ENCODE measurements around the gene EHD3.

Gene EHD3

DNA sequence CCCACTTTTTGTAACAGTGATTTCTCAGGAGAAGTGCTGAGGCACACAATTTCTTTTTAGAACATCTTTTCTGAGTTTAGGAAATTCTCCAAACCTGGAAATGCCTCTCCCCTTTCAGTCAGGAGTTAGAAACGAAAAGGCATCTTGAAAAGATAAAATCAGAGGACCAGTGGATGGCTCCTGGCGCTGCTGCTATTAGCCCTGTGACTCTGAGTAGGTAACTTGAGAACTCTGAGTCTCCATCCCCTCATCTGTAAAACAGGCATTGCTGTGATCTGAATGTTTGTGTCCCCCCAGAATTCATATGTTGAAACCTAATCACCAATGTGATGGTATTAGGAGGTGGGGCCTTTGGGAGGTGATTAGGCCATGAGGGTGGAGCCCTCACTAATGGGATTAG is 50.2 kb downstream of the EHD3 start:
- DNase-seq (ENCODE audit: low read depth, low spot score): no peak

DNA sequence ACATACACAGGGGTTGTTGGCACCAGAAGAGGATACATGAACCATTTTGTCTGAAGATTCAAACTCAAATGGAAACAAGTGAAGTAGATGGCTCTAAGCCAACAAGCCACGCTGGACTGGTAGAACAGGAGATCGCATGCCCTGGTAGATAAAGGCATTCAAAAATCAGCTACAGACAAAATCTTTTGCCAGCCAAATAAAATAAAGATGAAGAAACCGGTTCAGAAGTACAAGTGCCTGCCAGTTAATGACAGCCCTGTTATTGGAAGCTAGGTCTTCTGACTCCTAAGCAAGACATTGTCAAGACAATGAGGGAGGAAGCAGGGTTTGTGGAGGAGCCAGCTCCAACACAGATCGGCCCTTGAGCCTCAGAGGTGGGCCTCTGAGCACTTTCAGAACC is 52.3 kb downstream of the EHD3 start:
- no peak for DNase-seq (ENCODE audit: low read depth, low spot score)

DNA sequence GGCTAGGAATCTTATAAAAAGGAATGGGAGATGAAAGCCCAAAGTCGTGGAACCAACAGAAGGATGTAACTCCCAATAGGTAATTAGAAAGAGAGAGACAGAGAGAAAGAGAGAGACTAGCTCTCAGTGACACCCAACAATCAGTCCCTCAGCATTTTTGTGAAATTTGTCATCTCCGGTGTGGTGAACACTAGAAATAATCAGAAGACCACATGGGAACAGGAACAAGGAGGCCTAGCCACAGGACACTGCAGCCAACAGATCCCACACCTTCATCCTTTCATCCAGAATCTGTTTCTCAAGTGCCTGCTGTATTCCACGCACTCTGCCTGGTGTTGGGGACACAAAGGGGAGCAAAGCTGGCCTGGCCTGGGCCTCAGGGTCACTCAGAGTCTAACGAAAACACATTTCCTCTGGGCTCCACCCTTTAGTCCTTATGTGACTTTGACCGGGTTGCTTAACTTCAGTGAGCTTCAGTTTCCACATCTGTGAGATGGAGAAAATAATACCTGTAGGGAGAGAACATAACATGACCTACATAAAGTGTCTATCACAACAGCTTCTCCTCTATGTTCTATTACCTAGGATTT is 53.1 kb downstream of the EHD3 start:
- no peak for DNase-seq (ENCODE audit: low read depth, low spot score)

DNA sequence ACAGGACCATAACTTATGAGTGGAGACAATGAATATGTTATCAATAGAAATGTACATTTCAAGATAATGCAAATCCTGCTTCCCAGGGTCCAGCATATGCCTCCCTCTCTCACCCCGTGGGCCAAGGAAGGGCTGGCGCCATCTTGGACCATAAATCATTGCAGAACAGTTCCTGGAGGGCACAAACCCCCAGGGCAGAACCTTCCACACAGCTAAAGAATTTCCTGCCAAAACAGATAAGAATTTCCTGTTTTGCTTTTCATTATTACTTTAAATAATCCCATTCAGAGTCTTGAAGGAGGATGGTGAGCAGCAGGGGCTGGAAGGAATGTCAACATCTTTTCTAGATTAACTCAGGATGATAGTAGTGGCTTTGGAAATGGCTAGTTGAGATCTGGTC is 53.7 kb downstream of the EHD3 start:
- DNase-seq (ENCODE audit: low read depth, low spot score): no peak

DNA sequence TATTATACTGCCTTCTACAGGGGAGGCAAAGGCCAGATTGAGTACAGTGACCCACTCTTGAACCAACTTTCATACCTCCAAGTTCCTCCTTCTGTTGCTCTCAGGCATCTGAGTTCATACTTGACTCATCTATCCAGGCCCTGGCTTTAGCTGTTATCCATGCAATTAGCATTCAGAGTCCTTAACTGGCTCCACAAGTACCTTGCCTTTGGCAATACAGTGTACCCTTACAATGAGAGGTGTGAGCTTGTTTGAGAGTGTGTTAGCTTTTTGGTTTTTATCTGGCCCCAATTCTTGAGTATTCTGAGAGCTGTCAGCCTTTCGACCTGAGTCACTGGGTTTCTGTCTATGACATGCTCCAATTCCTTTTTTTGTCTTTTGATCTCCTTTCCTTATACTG is 60.2 kb downstream of the EHD3 start:
- no peak for DNase-seq (ENCODE audit: low read depth, low spot score)

DNA sequence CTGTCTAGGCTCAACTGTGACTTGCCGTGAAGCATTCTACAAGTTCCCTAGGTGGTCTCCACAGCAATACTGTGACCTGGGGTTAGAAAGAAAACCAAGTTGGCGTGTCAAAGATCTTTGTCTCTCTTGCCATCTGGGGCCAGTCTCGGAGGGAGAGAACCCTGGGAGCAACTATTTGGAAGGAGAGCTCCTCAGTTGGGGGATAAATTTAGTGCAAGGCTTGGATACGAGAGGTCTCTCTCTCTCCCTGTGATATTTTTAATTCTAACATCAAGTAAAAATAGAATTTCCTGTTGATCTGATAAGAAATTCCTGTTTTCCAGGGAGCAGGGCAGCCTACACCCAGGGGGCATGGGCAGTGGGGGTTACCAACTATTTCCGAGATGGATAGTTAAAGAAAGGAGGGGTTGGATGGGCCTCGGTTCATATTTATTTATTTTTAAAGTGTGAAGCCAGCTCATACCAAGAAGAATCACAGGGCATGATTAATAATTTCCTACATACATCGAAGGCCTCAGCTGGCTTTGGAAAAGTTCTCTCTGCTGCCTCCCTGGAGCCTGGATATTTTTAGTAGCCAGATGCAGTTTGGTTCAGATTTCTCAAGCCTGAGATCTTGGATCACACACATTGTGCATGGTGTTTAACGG is 62.8 kb downstream of the EHD3 start:
- no peak for DNase-seq (ENCODE audit: low read depth, low spot score)

DNA sequence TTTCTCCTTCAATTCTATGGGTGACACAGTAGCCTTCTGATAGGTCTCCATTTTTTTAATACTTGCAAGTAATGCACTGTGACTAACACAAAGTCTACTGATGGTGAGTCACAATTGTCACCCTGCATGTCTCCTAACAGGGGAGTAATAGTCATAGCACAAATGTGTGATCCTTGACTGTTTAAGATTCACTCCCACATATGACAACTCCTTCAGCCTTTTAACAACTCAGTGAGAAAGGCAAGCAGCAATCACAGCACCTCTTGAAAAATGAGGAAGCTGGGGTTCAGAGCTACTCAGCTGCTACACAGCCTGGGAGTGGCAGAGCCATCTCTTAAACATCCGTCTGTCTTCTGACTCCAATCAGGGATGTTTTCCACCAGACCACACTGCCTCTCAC is 63.8 kb downstream of the EHD3 start:
- DNase-seq (ENCODE audit: low read depth, low spot score): no peak

DNA sequence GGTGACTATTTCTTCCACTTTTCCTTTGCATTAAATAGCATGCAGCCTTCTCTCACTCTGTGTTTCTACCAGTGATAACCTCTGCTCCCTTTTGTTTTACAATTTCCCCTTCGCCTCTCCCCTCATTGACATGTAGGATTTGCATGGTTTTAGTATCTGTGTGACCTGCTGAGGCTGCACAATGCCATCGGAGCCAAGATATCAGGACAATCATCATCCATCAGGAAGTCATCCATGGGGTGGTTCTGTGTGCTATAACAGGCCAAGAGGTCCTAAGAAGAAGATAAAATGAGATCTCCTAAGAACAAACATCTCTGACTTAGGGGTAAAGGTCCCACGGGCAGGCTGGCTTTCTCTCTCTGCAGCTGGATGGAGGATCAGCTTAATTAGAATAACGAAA is 65.6 kb downstream of the EHD3 start:
- no peak for DNase-seq (ENCODE audit: low read depth, low spot score)

DNA sequence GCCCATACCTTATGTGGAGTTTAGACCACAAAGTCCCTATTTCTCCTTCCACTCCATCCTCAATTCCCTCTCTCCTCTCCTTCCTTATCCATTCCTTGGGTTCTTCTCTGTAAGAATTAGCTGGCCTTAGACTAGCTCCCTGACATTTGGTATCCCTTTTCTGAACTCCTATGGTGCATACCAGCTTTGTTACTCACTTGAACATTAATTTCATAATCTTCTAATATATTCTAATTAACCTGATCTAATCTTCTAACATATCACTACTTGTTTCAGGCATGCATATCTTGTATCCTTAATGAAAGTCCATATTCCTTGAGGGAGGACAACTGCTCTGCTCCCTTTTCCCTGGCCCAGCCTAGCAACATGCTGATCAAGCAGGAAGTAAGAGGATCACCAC is 66.4 kb downstream of the EHD3 start:
- no peak for DNase-seq (ENCODE audit: low read depth, low spot score)

DNA sequence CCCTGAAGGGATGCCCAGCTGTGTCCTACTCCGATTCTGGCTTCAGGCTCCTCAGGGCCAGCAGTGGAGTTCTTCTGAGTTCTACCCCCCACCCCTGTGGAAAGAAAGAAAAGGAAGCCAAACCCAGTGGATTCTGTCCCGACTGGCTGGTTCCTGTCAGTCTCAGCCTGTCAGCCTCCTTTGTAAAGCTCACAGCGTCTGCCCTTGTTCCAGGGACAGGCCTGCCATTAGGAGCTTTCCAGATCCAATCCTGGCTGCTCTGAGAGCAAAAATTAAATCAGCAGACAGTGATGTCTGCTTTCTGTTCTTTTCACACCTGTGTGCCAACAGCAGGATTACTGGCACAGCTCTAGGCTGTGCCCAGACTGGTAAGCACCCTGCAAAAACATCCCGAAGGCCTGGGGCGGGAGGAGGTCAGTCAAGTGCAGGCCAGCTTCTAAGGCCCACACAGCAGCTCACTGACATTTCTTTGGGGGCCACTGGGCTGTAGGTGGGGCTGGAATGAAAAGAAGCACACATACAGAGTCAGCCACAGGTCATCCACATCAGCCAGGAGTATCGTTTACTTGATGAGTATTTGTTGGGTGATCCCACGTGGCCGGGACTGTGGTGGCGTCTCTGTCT is 69.1 kb downstream of the EHD3 start:
- DNase-seq (ENCODE audit: low read depth, low spot score): no peak

DNA sequence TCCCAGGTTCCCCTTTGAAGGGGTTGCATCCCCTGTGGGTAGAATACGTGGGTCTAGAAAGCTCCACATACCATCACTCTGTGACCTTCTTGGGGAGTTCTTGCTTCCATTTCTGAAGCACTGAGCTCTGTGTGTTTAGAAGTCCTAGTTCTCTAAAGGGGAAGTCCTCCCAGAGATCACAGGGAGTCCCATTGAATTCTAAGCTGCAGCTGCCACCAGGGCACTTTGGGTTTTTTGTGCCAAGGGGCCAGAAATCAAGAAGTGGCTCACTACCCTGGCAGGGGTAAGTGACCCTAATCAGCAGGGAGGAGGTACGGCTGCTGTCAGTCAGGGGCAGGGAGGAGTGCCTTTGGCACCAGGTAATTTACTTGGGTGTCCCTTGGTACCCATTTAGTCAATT is 70.9 kb downstream of the EHD3 start:
- no peak for DNase-seq (ENCODE audit: low read depth, low spot score)

DNA sequence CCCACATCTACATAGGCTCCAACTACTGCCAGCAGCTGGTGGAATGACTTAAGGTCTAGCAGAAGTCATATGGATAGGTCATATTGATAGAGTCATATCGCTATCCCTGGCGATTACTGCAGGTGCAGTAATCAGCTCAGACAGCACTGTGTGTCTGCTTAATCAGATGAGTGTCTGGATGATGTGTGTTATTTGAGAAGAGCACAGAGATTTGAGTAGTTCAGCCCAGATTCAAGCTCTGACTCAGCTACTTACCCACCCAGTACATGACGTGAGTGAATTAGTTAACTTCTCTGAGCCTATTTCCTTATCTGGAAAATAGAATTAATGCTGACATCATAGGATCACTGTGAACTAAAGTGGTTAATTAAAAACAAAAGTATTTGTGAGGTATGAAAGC is 78.9 kb downstream of the EHD3 start:
- no peak for DNase-seq (ENCODE audit: low read depth, low spot score)

DNA sequence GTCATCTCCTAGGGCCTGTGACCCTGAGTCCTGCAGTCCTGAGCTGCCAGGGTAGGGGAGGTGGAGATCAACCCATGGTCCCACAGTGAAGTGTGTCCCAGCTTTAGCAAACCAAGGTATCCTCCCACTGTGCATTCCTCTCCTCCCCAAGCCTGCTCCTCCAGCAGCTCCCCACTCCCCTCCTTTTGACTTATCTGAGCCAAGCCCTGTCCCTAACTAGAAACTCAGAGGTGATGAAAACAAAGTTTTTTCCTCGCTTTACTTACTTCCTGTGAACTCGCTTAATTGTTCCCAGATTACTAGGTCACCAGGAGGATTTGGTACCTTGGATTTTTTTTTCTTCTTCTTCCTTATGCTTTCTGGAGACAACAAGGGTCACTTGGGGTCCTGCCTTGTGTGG is 80.8 kb downstream of the EHD3 start:
- DNase-seq (ENCODE audit: low read depth, low spot score): no peak

DNA sequence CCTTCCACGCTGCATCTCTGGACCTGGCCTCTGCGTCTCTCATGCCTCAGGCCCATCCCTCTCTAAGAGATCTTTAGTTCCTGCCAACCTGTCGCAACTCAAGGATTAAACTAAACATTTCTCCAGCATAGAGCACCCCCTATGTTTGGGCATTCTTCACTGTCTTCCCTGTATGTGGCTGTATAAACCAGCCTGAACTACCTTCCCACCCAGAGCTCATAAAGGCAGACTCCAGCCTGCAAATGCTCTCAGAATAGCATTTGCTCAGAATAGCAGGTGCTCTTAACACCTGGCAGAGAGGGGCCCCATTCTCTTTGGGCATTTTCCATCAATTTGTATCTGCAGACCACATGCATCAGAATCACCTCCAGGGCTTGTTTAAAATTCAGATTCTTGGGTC is 83.4 kb downstream of the EHD3 start:
- no peak for DNase-seq (ENCODE audit: low read depth, low spot score)

DNA sequence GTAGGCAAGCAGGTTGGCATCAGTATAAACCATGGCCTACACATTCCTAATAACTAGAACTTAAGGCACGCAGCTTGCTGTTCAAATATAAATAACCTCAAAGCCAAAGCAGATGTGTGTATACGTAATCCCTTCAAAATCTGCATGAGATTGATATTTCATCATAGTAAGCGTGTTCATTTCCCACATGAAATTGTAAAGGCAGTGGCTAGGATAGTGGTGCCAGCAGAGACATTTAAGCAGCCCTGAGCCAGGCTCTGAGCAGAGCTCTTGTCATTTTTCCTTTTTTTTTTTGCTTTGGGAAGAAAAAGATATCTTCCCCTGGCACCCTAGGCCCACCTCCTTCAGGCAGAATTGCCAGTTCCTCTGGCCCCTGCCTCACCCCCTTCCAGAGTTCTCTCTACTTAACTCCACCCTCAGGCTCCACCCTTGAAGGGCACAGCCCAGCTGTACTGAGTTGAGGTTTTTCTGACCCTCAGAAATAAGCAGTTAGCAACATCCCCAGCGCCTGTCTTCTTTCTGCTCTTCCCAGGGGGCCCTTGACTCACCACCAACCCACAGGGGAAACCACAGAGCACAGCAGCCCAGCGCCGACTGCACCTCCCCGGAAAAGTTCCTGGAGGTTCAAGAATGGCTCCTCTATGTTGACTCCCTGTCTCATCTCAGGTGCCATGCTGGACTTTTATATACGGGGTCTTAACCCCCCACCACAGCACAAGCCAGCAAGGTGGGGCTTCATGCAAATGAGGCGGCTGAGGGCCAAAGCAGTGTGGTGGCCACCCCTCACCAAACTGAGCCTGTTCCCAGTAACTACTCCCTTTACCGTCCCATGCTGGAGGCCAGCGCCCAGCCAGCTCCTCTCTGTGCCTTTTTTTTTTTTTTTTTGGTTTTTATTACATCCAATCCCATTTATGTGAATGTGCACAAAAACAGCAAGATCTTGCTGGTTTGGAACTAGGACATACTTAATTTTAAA is 84.7 kb downstream of the EHD3 start:
- DNase-seq (ENCODE audit: low read depth, low spot score): peak; percentile 70
